Activated naive CD4-positive, alpha-beta T cell (primary cell): Measurements from ENCODE around the gene KRT39.
A peak's percentile ranks its signal among the peaks of the same experiment; 100 is the strongest.
"Not testable (repeated sequence)": the region's sequence is repeated elsewhere in the genome, so short reads cannot be mapped to it uniquely, and the experiment has no call there.

Experiments used
- DNase-seq, 4 experiments: peaks; one replicate each; lab custom pipeline; 2025; lab: John Stamatoyannopoulos, UW

KRT39 gene

GRCh38 chr17:40938981-40939380, 27.8 kb downstream of the KRT39 start:
- no peak for DNase-seq

- no peak for DNase-seq
These were observed 29.3 kb downstream of the KRT39 start, which contains the start of gene KRT23 for GRCh38 chr17:40937384-40937819. Gene KRT23 (minus strand): TSS chr17:40937646. CDS start chr17:40936603, 1,043 bp downstream.

- DNase-seq = no peak
These were observed 29.8 kb downstream of the KRT39 start for GRCh38 chr17:40936976-40937375.

GRCh38 chr17:40936437-40936971, 30.2 kb downstream of the KRT39 start:
- DNase-seq = no peak

GRCh38 chr17:40935624-40936023, 31.1 kb downstream of the KRT39 start:
- no peak for DNase-seq

GRCh38 chr17:40932608-40933007, 34.1 kb downstream of the KRT39 start:
- no peak for DNase-seq

GRCh38 chr17:40931311-40931710, 35.4 kb downstream of the KRT39 start:
- DNase-seq = no peak

GRCh38 chr17:40926341-40926740, 40.4 kb downstream of the KRT39 start:
- no peak for DNase-seq

- DNase-seq = no peak
These were observed 44.5 kb downstream of the KRT39 start for GRCh38 chr17:40922239-40922638.

- DNase-seq = no peak
These were observed 45.7 kb downstream of the KRT39 start for GRCh38 chr17:40921026-40921425.

- not testable (repeated sequence) for DNase-seq
These were observed 49.6 kb downstream of the KRT39 start for GRCh38 chr17:40917116-40917515.

- no peak for DNase-seq
These were observed 50.4 kb downstream of the KRT39 start for GRCh38 chr17:40916366-40916765.

- no peak for DNase-seq
These were observed 51.0 kb downstream of the KRT39 start for GRCh38 chr17:40915721-40916256.

- no peak for DNase-seq
These were observed 51.5 kb downstream of the KRT39 start for GRCh38 chr17:40915199-40915661.

GRCh38 chr17:40914075-40914855, 52.5 kb downstream of the KRT39 start:
- DNase-seq = no peak

- no peak for DNase-seq
These were observed 54.1 kb downstream of the KRT39 start for GRCh38 chr17:40912486-40913210.

GRCh38 chr17:40910441-40910841, 56.3 kb downstream of the KRT39 start:
- DNase-seq = no peak

- DNase-seq = no peak
These were observed 57.0 kb downstream of the KRT39 start for GRCh38 chr17:40909755-40910154.

GRCh38 chr17:40909351-40909750, 57.4 kb downstream of the KRT39 start:
- peak in 2 of 4 experiments; percentile 24 to 43 for DNase-seq
